ENCODE results near the gene SLC26A11.

The SLC26A11 gene

GRCh38 chr17:80261159-80261894 lies 41.1 kb downstream of the SLC26A11 start:
- Histone ChIP-seq H3K18ac (ENCODE audit: low read depth in 1 of 2, low read length in 2 of 2) (peak overlapping the region; percentile 76 to 99), H4K91ac (ENCODE audit: low read length) (peak overlapping the region; percentile 92), H3K27ac (ENCODE audit: low read length, poor library complexity, severe bottlenecking) (peak overlapping the region; percentile 69), H3K4me3 (ENCODE audit: insufficient read depth in 1 of 2, low read depth in 1 of 2, low read length in 2 of 2) (peak overlapping the region; percentile 82 to 88), H2AK5ac (ENCODE audit: low read length, severe bottlenecking) (peak overlapping the region; percentile 64), H2BK15ac (ENCODE audit: low read depth, poor library complexity, severe bottlenecking) (peak overlapping the region; percentile 29), H2AFZ (ENCODE audit: low read depth, low read length) (no peak overlapping the region), H3K9ac (ENCODE audit: low read length) (peak overlapping the region; percentile 95), H3K14ac (ENCODE audit: low read length in 2 of 2) (peak overlapping the region; percentile 79 to 95), H2BK12ac (ENCODE audit: low read length in 2 of 2) (no peak overlapping the region), H4K8ac (ENCODE audit: low read length) (peak overlapping the region; percentile 95), H2BK120ac (ENCODE audit: low read depth, low read length) (peak overlapping the region; percentile 97), H3K36me3 (ENCODE audit: control insufficient read depth in 1 of 2, insufficient read depth in 2 of 2, low read depth in 1 of 2, low read length in 2 of 2) (peaks cover 14 to 19% of the 10 kb centered on the region in 2 experiments), H3K79me1 (replicated peaks; ENCODE audit: low read length, poor library complexity, severe bottlenecking) (peaks cover 24% of the 10 kb centered on the region), H3K4me2 (ENCODE audit: low read length, poor library complexity, severe bottlenecking) (peak overlapping the region; percentile 88), H3K27me3 (ENCODE audit: control insufficient read depth in 1 of 2, insufficient read depth in 1 of 2, low read length in 2 of 2) (no peaks in the 10 kb centered on the region), H3K23ac (ENCODE audit: low read length in 2 of 2) (peak overlapping the region; percentile 23 to 66), H3K4ac (ENCODE audit: low read depth in 1 of 2, low read length in 2 of 2) (peak overlapping the region; percentile 94 to 97), H3K4me1 (ENCODE audit: control insufficient read depth, insufficient read depth, low read depth, low read length) (peaks cover 36% of the 10 kb centered on the region), H3K9me3 (ENCODE audit: control insufficient read depth, low read length) (no peaks in the 10 kb centered on the region), H2BK5ac (ENCODE audit: low read depth, low read length, poor library complexity, severe bottlenecking) (peak overlapping the region; percentile 22)
- peak; percentile 60 for DNase-seq
- WGBS, result 3% methylated on average over 45 of the region's 45 CpGs

- Histone ChIP-seq H3K4me1 (ENCODE audit: control insufficient read depth, insufficient read depth, low read depth, low read length) (peaks cover 36% of the 10 kb centered on the region), H3K23ac (ENCODE audit: low read length in 2 of 2) (no peak overlapping the region), H3K79me1 (replicated peaks; ENCODE audit: low read length, poor library complexity, severe bottlenecking) (peaks cover 24% of the 10 kb centered on the region), H3K18ac (ENCODE audit: low read depth in 1 of 2, low read length in 2 of 2) (peak overlapping the region in 1 of 2 experiments; percentile 58), H3K14ac (ENCODE audit: low read length in 2 of 2) (no peak overlapping the region), H3K36me3 (ENCODE audit: control insufficient read depth in 1 of 2, insufficient read depth in 2 of 2, low read depth in 1 of 2, low read length in 2 of 2) (peaks cover 14 to 23% of the 10 kb centered on the region in 2 experiments), H3K4me2 (ENCODE audit: low read length, poor library complexity, severe bottlenecking) (peak overlapping the region; percentile 88), H3K4ac (ENCODE audit: low read depth in 1 of 2, low read length in 2 of 2) (peak overlapping the region in 1 of 2 experiments; percentile 67), H2AK5ac (ENCODE audit: low read length, severe bottlenecking) (peak overlapping the region; percentile 53), H3K27me3 (ENCODE audit: control insufficient read depth in 1 of 2, insufficient read depth in 1 of 2, low read length in 2 of 2) (no peaks in the 10 kb centered on the region), H4K8ac (ENCODE audit: low read length) (no peak overlapping the region), H3K9ac (ENCODE audit: low read length) (peak overlapping the region; percentile 95), H2AFZ (ENCODE audit: low read depth, low read length) (no peak overlapping the region), H2BK120ac (ENCODE audit: low read depth, low read length) (peak overlapping the region; percentile 97), H2BK15ac (ENCODE audit: low read depth, poor library complexity, severe bottlenecking) (no peak overlapping the region), H2BK12ac (ENCODE audit: low read length in 2 of 2) (no peak overlapping the region), H4K91ac (ENCODE audit: low read length) (peak overlapping the region; percentile 73), H3K27ac (ENCODE audit: low read length, poor library complexity, severe bottlenecking) (peak overlapping the region; percentile 35), H3K4me3 (ENCODE audit: insufficient read depth in 1 of 2, low read depth in 1 of 2, low read length in 2 of 2) (peak overlapping the region; percentile 82 to 88), H3K9me3 (ENCODE audit: control insufficient read depth, low read length) (no peaks in the 10 kb centered on the region), H2BK5ac (ENCODE audit: low read depth, low read length, poor library complexity, severe bottlenecking) (no peak overlapping the region)
- no peak for DNase-seq
- 41% methylated on average over 8 of the region's 8 CpGs for WGBS
Observed at GRCh38 chr17:80261895-80262279, 41.7 kb downstream of the SLC26A11 start.

GRCh38 chr17:80262291-80262690 lies 42.1 kb downstream of the SLC26A11 start:
- Histone ChIP-seq H3K4me3 (ENCODE audit: insufficient read depth in 1 of 2, low read depth in 1 of 2, low read length in 2 of 2) (peak overlapping the region in 1 of 2 experiments; percentile 88), H3K79me1 (replicated peaks; ENCODE audit: low read length, poor library complexity, severe bottlenecking) (peaks cover 24% of the 10 kb centered on the region), H4K8ac (ENCODE audit: low read length) (no peak overlapping the region), H2AFZ (ENCODE audit: low read depth, low read length) (no peak overlapping the region), H2BK15ac (ENCODE audit: low read depth, poor library complexity, severe bottlenecking) (no peak overlapping the region), H3K27me3 (ENCODE audit: control insufficient read depth in 1 of 2, insufficient read depth in 1 of 2, low read length in 2 of 2) (no peaks in the 10 kb centered on the region), H3K9me3 (ENCODE audit: control insufficient read depth, low read length) (no peaks in the 10 kb centered on the region), H2AK5ac (ENCODE audit: low read length, severe bottlenecking) (peak overlapping the region; percentile 7), H2BK5ac (ENCODE audit: low read depth, low read length, poor library complexity, severe bottlenecking) (no peak overlapping the region), H3K23ac (ENCODE audit: low read length in 2 of 2) (no peak overlapping the region), H3K14ac (ENCODE audit: low read length in 2 of 2) (no peak overlapping the region), H3K4me1 (ENCODE audit: control insufficient read depth, insufficient read depth, low read depth, low read length) (peaks cover 36% of the 10 kb centered on the region), H3K4ac (ENCODE audit: low read depth in 1 of 2, low read length in 2 of 2) (peak overlapping the region in 1 of 2 experiments; percentile 1), H3K4me2 (ENCODE audit: low read length, poor library complexity, severe bottlenecking) (peak overlapping the region; percentile 88), H2BK12ac (ENCODE audit: low read length in 2 of 2) (peak overlapping the region in 1 of 2 experiments; percentile 6), H2BK120ac (ENCODE audit: low read depth, low read length) (no peak overlapping the region), H3K36me3 (ENCODE audit: control insufficient read depth in 1 of 2, insufficient read depth in 2 of 2, low read depth in 1 of 2, low read length in 2 of 2) (peaks cover 14 to 24% of the 10 kb centered on the region in 2 experiments), H4K91ac (ENCODE audit: low read length) (no peak overlapping the region), H3K18ac (ENCODE audit: low read depth in 1 of 2, low read length in 2 of 2) (peak overlapping the region in 1 of 2 experiments; percentile 46), H3K9ac (ENCODE audit: low read length) (peak overlapping the region; percentile 95), H3K27ac (ENCODE audit: low read length, poor library complexity, severe bottlenecking) (peak overlapping the region; percentile 35)
- 77% methylated on average over 3 of the region's 3 CpGs for WGBS
- no peak for DNase-seq

- Histone ChIP-seq H3K79me1 (replicated peaks; ENCODE audit: low read length, poor library complexity, severe bottlenecking) (peaks cover 24% of the 10 kb centered on the region), H3K4me2 (ENCODE audit: low read length, poor library complexity, severe bottlenecking) (peak overlapping the region; percentile 25), H3K4me3 (ENCODE audit: insufficient read depth in 1 of 2, low read depth in 1 of 2, low read length in 2 of 2) (peak overlapping the region in 1 of 2 experiments; percentile 88), H2AK5ac (ENCODE audit: low read length, severe bottlenecking) (peak overlapping the region; percentile 24), H4K91ac (ENCODE audit: low read length) (peak overlapping the region; percentile 52), H3K4me1 (ENCODE audit: control insufficient read depth, insufficient read depth, low read depth, low read length) (peaks cover 36% of the 10 kb centered on the region), H2AFZ (ENCODE audit: low read depth, low read length) (no peak overlapping the region), H3K27ac (ENCODE audit: low read length, poor library complexity, severe bottlenecking) (peak overlapping the region; percentile 34), H2BK15ac (ENCODE audit: low read depth, poor library complexity, severe bottlenecking) (no peak overlapping the region), H3K4ac (ENCODE audit: low read depth in 1 of 2, low read length in 2 of 2) (peak overlapping the region in 1 of 2 experiments; percentile 40), H3K27me3 (ENCODE audit: control insufficient read depth in 1 of 2, insufficient read depth in 1 of 2, low read length in 2 of 2) (no peaks in the 10 kb centered on the region), H4K8ac (ENCODE audit: low read length) (peak overlapping the region; percentile 39), H3K36me3 (ENCODE audit: control insufficient read depth in 1 of 2, insufficient read depth in 2 of 2, low read depth in 1 of 2, low read length in 2 of 2) (peaks cover 14 to 29% of the 10 kb centered on the region in 2 experiments), H3K23ac (ENCODE audit: low read length in 2 of 2) (no peak overlapping the region), H3K18ac (ENCODE audit: low read depth in 1 of 2, low read length in 2 of 2) (peak overlapping the region; percentile 38 to 58), H3K9me3 (ENCODE audit: control insufficient read depth, low read length) (no peaks in the 10 kb centered on the region), H2BK12ac (ENCODE audit: low read length in 2 of 2) (peak overlapping the region in 1 of 2 experiments; percentile 45), H3K14ac (ENCODE audit: low read length in 2 of 2) (peak overlapping the region in 1 of 2 experiments; percentile 13), H2BK5ac (ENCODE audit: low read depth, low read length, poor library complexity, severe bottlenecking) (peak overlapping the region; percentile 59), H3K9ac (ENCODE audit: low read length) (peak overlapping the region; percentile 95), H2BK120ac (ENCODE audit: low read depth, low read length) (no peak overlapping the region)
- no peak for DNase-seq
- WGBS, result 90% methylated on average over 8 of the region's 8 CpGs
Observed at GRCh38 chr17:80262775-80263244, 42.6 kb downstream of the SLC26A11 start.
